ENCODE data around the gene ELF5. TPM values are rescaled to one million over a fixed set of nuclear protein-coding genes. Genes with fewer than 3 reads are reported as not detected.

ELF5 gene
- total RNA-seq (under 1 TPM; 0.08 to 0.37 TPM), polyA plus RNA-seq (under 1 TPM in 1 of 2 donors, not detected in 1; 0.06 TPM)

GRCh38 chr11:34513682-34514449 is at the start of gene ELF5:
TSS of gene ELF5 (minus strand) at chr11:34513794. CDS start at chr11:34505749, 8,045 bp downstream.
- Histone ChIP-seq H3K27ac (ENCODE audit: low read depth in 1 of 2, low read length in 2 of 2) (no peak within 1 kb of the TSS), H3K27me3 (ENCODE audit: control insufficient read depth in 4 of 4, insufficient read depth in 4 of 4, low read length in 3 of 4) (no peaks in the 10 kb centered on the region), H3K4me1 (ENCODE audit: control insufficient read depth in 4 of 4, insufficient read depth in 4 of 4, low read length in 3 of 4) (no peaks in the 10 kb centered on the region), H3K36me3 (ENCODE audit: control insufficient read depth in 4 of 4, insufficient read depth in 3 of 4, low read depth in 1 of 4, low read length in 3 of 4) (no peaks in the 10 kb centered on the region), H3K9ac (ENCODE audit: low read depth in 1 of 2, low read length in 2 of 2) (no peak within 1 kb of the TSS), H3K9me3 (ENCODE audit: control insufficient read depth in 4 of 4, low read length in 3 of 4) (no peaks in the 10 kb centered on the region), H3K4me3 (ENCODE audit: low read depth in 1 of 3, low read length in 3 of 3) (no peak within 1 kb of the TSS)
- 90% methylated on average over 17 of the region's 17 CpGs for WGBS
- no peak for DNase-seq (ENCODE audit: low spot score)
- TF ChIP-seq MAX (IDR thresholded peaks at IDR 0.05) (no peak), YY1 (IDR thresholded peaks at IDR 0.05) (no peak), RXRA (IDR thresholded peaks at IDR 0.05) (no peak), HNF4A (conservative IDR thresholded peaks at IDR 0.05) (no peak), RAD21 (IDR thresholded peaks at IDR 0.05) (no peak), JUND (IDR thresholded peaks at IDR 0.05) (no peak), FOXA2 (IDR thresholded peaks at IDR 0.05) (no peak), ZBTB33 (IDR thresholded peaks at IDR 0.05) (no peak), FOXA1 (IDR thresholded peaks at IDR 0.05) (no peak)

- H3K27ac ChIP-seq (ENCODE audit: low read depth in 1 of 2, low read length in 2 of 2), result no peak overlapping the region
- WGBS, result 78% methylated on average over 2 of the region's 2 CpGs
- no peaks in the 10 kb centered on the region for H3K9me3 ChIP-seq (ENCODE audit: control insufficient read depth in 4 of 4, low read length in 3 of 4)
- no peak for DNase-seq (ENCODE audit: low spot score)
- peaks cover 0 to 8% (median 2%) of the 10 kb centered on the region in 4 donors for H3K4me1 ChIP-seq (ENCODE audit: control insufficient read depth in 4 of 4, insufficient read depth in 4 of 4, low read length in 3 of 4)
- no peaks in the 10 kb centered on the region for H3K36me3 ChIP-seq (ENCODE audit: control insufficient read depth in 4 of 4, insufficient read depth in 3 of 4, low read depth in 1 of 4, low read length in 3 of 4)
- H3K4me3 ChIP-seq (ENCODE audit: low read depth in 1 of 3, low read length in 3 of 3), result no peak overlapping the region
- no peak overlapping the region for H3K9ac ChIP-seq (ENCODE audit: low read depth in 1 of 2, low read length in 2 of 2)
- no peak for TF ChIP-seq GABPA (IDR thresholded peaks at IDR 0.05 in 1 of 2, conservative IDR thresholded peaks at IDR 0.05 in 1 of 2)
- TF ChIP-seq SP1 (IDR thresholded peaks at IDR 0.05), result no peak
- TF ChIP-seq NR2F2 (IDR thresholded peaks at IDR 0.05), result no peak
- no peak for TF ChIP-seq REST (IDR thresholded peaks at IDR 0.05)
- no peak for TF ChIP-seq MAX (IDR thresholded peaks at IDR 0.05)
- TF ChIP-seq FOXA2 (IDR thresholded peaks at IDR 0.05), result no peak
- TF ChIP-seq ZBTB33 (IDR thresholded peaks at IDR 0.05), result no peak
- no peak for TF ChIP-seq YY1 (IDR thresholded peaks at IDR 0.05)
- TF ChIP-seq ATF3 (IDR thresholded peaks at IDR 0.05), result no peak
- TF ChIP-seq RXRA (IDR thresholded peaks at IDR 0.05), result no peak
- no peak for TF ChIP-seq HNF4A (conservative IDR thresholded peaks at IDR 0.05)
- TF ChIP-seq JUND (IDR thresholded peaks at IDR 0.05), result no peak
- no peak for TF ChIP-seq HNF4G (IDR thresholded peaks at IDR 0.05)
- TF ChIP-seq CTCF (IDR thresholded peaks at IDR 0.05; ENCODE audit: low read depth, low read length, missing input control), result no peak
- no peak for TF ChIP-seq EGR1 (IDR thresholded peaks at IDR 0.05; ENCODE audit: low read depth in 2 of 2)
- no peak for TF ChIP-seq TAF1 (conservative IDR thresholded peaks at IDR 0.05)
- TF ChIP-seq RAD21 (IDR thresholded peaks at IDR 0.05), result no peak
- TF ChIP-seq FOXA1 (IDR thresholded peaks at IDR 0.05), result no peak
- no peaks in the 10 kb centered on the region for H3K27me3 ChIP-seq (ENCODE audit: control insufficient read depth in 4 of 4, insufficient read depth in 4 of 4, low read length in 3 of 4)
Observed at GRCh38 chr11:34562976-34563375, 49.4 kb upstream of the ELF5 start.
